DND-41 (cell line): ENCODE results near the gene ANKRD26.

ENCODE experiments used
- EZH2 ChIP-seq: IDR thresholded peaks from 3 replicates; pipeline ENCODE4 v1.6.1; 2012; ENCODE audit warnings: borderline replicate concordance, low read depth, mild to moderate bottlenecking, moderate library complexity, low read length, inconsistent platforms; ENCODE audit not compliant: severe bottlenecking
- TF ChIP-seq, protein P1 (sequence below): IDR thresholded peaks from 2 replicates; pipeline ENCODE4 v1.5.1; 2012; ENCODE audit warnings: borderline replicate concordance, low read length, moderate library complexity, mild to moderate bottlenecking; ENCODE audit not compliant: poor library complexity, severe bottlenecking; ENCODE audit errors: extremely low read depth

DNA sequence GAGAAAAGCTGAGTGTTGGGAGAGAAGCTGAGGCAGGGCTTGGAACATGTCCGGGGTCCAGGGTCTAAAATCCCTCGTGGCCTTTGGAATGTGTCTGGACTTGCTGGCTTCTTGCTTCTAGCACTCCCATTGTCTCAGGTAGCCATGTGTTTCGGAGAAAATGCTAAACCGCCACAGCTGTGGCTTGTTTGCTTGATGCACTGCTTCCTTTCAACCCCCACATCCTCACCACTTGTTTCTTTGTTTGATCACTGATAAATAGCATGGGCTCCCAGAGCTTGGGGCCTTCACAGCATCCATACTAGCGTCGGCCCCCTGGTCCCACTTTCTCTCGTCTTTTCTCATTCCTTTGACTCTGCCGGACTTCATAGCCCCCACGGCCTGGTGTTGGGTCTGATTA is 102.7 kb downstream of the ANKRD26 start:
- TF ChIP-seq, protein P1, sequence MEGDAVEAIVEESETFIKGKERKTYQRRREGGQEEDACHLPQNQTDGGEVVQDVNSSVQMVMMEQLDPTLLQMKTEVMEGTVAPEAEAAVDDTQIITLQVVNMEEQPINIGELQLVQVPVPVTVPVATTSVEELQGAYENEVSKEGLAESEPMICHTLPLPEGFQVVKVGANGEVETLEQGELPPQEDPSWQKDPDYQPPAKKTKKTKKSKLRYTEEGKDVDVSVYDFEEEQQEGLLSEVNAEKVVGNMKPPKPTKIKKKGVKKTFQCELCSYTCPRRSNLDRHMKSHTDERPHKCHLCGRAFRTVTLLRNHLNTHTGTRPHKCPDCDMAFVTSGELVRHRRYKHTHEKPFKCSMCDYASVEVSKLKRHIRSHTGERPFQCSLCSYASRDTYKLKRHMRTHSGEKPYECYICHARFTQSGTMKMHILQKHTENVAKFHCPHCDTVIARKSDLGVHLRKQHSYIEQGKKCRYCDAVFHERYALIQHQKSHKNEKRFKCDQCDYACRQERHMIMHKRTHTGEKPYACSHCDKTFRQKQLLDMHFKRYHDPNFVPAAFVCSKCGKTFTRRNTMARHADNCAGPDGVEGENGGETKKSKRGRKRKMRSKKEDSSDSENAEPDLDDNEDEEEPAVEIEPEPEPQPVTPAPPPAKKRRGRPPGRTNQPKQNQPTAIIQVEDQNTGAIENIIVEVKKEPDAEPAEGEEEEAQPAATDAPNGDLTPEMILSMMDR, result no peak
- TF ChIP-seq EZH2, result no peak
